HG03039 (cell line): ENCODE results near the gene DSG3.
A peak's percentile ranks its signal among the peaks of the same experiment; 100 is the strongest.

Experiments
- ATAC-seq: cut with Tn5 transposase; IDR thresholded peaks from one replicate; pipeline ENCODE4 v1.9.1; 2021; ENCODE audit warnings: mild to moderate bottlenecking, moderate library complexity; ENCODE audit not compliant: unreplicated experiment

The DSG3 gene, protein sequence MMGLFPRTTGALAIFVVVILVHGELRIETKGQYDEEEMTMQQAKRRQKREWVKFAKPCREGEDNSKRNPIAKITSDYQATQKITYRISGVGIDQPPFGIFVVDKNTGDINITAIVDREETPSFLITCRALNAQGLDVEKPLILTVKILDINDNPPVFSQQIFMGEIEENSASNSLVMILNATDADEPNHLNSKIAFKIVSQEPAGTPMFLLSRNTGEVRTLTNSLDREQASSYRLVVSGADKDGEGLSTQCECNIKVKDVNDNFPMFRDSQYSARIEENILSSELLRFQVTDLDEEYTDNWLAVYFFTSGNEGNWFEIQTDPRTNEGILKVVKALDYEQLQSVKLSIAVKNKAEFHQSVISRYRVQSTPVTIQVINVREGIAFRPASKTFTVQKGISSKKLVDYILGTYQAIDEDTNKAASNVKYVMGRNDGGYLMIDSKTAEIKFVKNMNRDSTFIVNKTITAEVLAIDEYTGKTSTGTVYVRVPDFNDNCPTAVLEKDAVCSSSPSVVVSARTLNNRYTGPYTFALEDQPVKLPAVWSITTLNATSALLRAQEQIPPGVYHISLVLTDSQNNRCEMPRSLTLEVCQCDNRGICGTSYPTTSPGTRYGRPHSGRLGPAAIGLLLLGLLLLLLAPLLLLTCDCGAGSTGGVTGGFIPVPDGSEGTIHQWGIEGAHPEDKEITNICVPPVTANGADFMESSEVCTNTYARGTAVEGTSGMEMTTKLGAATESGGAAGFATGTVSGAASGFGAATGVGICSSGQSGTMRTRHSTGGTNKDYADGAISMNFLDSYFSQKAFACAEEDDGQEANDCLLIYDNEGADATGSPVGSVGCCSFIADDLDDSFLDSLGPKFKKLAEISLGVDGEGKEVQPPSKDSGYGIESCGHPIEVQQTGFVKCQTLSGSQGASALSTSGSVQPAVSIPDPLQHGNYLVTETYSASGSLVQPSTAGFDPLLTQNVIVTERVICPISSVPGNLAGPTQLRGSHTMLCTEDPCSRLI

DNA sequence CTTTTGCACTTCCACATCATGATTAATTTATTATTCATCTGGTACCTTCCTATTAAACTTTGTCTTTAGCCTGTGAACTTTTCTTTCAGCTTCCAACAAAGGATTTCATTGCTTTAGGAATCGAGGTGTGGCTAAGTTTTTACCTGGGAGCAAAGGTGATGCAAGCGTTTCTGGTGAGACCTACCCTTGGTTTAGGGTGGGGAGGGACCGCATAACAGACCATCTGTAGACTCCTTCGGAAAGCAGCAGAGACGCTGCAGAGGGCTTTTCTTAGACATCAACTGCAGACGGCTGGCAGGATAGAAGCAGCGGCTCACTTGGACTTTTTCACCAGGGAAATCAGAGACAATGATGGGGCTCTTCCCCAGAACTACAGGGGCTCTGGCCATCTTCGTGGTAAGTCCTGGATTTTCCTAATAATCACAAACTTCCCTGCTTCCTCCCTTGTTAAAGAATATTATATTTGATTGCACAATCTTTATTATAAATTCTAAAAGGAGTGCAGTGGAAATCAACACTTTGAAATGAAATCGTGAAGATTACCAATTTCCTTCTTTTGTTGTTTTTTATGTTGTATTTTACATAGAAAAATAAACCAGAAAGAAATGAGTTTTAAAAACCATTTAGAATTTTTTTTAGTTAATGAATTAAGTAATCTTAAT, at the start of gene DSG3:
Gene DSG3, plus strand, starts transcription at position 212 of the 662 bp plus-strand sequence. Its CDS starts 137 bp downstream, at position 349.
- no peak for ATAC-seq

DNA sequence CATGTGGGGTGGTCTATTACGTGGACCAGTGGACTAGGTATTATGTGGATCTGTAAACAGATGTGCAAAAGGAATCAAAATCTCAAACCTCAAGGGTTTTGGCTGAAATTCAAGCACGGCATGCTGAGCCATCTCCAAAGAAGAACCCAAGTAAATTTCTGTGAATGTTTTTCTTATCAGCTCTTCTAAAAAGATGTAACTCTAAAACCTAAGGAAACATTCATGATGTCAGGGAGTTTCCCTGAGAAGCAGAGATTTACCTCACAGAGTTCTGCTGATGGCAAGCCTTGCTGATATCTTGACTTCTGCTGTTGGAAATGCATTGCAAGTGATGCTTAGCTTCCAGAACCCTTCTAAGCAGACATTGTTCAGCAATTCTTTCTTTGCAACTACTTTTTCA, 49.4 kb upstream of the DSG3 start:
- no peak for ATAC-seq

DNA sequence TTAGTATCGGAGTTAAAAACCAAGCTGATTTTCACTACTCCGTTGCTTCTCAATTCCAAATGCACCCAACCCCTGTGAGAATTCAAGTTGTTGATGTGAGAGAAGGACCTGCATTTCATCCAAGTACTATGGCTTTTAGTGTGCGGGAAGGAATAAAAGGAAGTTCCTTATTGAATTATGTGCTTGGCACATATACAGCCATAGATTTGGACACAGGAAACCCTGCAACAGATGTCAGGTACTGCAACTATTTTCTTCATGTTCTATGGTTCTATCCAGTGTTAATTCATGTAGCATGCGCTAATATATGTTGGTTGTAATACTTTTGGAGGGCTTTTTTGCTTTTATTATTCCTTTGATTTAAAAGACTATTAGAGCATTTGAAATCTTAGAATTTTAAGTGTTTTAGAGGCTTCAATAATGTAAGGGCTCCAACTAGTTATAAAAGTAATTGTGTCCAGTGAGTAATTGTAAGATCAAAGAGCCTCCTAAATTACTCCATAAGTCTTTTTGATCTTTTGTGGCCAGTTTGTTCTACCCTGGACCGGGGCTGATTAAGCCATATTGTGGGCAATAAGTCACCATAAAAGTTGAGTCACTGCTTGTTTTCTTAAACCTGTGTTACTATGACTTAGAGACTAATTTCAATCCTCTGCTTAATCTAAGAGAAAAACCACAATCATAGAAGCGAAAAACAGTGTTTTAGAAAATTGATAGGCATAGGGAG, 48.1 kb upstream of the DSG3 start:
- ATAC-seq: no peak

DNA sequence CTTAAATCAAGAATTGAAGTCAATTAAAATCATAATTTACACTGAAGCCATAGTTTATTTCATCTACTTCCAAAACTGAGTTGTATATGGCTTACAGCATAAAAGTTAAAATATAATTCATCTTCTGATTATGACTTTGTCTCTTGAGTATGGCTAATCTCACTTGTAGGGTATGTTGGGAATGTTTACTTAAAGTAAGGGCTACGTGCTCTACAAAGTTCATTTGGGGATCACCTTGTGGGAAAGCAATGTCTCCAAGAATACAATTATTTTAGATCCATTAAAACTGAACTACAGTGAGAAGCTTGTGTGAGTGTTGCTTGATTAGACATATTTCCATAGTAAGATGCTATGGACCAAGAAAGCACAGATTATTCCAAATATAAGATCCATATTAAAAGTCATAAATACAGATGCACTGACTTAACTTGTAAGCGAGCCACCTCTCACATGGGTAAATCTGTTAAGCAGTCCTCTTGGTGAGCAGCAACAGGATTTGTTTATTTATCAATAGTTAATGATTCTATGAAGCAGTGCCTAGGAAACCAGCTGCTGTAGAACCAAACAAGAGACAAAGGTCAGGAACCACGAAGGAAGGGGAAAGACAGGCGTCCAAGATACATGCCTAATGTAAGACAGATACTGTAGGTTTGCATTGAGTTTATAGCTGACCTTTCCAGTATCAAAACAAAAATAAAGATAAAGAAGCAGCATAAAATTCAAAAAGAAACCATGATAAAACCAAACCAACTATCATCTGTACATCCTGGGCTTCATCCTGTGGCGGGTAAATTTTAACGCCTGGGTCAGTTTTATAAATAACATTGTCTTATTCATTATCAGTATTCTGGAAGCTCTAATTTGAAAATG, 46.1 kb upstream of the DSG3 start:
- no peak for ATAC-seq

DNA sequence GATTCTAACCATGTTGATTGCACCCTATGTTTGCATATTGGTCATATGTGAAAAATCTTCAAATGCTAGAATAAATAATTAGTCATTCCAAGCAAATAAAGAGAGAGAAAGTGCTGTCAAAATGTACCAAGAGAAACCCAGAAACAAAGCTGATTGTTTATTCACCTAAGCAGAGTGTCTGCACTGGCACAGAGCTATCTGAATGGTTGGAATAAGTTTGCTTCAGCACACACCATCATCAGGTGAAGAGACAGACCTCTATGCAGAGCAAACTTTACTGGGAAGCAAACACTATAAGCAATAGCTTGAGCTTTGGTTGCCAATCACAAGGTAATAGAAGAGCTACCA, 45.5 kb upstream of the DSG3 start:
- no peak for ATAC-seq

DNA sequence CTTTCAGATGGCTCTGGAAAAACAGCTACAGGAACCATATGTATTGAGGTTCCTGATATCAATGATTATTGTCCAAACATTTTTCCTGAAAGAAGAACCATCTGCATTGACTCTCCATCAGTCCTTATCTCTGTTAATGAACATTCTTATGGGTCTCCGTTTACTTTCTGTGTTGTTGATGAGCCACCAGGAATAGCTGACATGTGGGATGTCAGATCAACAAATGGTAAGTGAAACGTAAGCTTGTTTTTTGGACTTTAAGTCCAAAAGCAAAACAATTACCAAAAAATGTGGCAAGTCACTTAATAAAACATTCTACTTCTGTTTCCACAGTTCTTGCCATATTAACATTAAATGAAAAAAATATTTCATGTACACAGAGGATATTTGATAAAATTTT, 44.1 kb upstream of the DSG3 start:
- ATAC-seq: no peak

DNA sequence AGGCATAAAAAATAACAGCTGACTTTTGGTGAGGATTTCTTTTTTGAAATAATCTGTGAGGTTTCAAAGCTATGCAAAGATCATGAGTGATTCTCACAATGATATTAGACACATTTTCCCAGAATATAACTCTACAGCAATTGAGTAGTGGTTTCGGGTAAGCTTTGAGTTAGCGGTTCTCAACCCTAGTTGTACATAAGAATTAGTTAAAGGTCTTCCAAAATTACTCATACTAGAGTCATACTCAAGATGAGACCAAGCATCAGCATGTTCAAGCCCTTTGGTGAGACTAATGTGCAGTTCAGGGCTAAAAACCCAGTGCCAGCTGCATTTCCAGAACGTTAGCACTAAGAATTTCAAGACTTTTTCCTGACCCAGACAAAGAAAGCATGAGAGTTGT, 39.9 kb upstream of the DSG3 start:
- no peak for ATAC-seq

DNA sequence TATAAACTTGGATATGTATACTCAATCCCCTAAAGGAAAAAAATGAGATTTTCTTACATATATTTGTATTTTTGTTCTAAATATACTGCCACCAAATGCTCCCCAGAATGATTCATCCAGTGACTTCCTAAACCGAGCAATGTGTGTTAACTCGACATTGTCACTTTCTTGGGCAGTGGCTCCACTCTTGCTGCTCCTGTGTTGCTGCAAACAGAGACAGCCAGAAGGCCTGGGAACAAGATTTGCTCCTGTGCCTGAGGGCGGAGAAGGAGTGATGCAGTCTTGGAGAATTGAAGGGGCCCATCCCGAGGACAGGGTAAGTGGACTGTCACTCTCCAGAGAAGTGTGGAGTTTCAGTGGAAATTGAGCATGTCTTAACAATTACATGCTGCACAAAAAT, 38.3 kb upstream of the DSG3 start:
- ATAC-seq: no peak

DNA sequence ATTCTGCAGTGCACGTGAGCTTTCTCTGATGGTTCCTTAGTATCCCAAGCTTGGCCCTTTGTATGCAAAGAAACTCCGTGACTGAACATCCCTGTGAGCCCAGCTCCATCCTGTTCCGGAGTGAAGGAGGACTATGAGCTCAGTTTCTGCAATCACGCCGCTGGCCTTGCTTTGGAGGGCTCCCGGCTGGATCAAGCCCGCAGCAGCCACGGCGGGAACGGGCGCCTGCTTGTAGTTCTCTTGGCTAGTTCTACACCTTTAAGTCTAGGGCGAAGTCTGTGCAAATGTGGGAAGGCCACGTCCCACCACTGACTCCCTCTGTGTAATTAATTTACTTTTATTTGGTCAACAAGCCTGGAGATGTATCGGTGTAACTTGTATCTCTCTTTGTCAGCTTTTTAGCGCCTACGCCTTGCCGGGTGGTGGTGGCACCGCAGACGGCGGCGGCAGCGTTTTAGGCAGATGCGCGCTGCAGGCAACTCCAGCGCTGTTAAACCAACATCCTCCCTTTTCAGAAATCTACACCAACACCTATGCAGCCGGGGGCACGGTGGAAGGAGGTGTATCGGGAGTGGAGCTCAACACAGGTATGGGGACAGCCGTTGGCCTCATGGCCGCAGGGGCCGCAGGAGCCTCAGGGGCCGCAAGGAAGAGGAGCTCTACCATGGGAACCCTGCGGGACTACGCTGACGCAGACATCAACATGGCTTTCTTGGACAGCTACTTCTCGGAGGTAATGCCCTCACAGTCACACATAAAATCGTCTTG, 36.6 kb upstream of the DSG3 start:
- ATAC-seq: no peak

DNA sequence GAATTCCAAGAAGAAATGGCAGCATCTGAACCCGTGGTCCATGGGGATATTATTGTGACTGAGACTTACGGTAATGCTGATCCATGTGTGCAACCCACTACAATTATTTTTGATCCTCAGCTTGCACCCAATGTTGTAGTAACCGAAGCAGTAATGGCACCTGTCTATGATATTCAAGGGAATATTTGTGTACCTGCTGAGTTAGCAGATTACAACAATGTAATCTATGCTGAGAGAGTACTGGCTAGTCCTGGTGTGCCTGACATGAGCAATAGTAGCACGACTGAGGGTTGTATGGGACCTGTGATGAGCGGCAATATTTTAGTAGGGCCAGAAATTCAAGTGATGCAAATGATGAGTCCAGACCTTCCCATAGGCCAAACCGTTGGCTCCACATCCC, 34.4 kb upstream of the DSG3 start:
- ATAC-seq: no peak

DNA sequence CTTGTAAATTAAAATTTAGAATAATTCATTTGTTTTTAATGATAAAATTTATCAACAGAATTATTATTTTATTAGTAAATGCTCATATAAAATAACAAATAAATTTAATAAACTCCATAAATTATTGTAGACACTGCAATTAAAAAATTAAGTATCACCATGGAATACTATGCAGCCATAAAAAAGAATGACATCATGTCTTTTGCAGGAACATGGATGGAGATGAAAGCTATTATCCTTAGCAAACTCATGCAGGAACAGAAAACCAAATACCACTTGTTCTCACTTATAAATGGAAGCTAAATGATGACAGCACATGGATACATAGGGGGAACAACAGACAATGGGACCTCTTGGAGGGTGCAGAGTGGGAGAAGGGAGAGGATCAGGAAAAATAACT, 29.7 kb upstream of the DSG3 start:
- no peak for ATAC-seq

DNA sequence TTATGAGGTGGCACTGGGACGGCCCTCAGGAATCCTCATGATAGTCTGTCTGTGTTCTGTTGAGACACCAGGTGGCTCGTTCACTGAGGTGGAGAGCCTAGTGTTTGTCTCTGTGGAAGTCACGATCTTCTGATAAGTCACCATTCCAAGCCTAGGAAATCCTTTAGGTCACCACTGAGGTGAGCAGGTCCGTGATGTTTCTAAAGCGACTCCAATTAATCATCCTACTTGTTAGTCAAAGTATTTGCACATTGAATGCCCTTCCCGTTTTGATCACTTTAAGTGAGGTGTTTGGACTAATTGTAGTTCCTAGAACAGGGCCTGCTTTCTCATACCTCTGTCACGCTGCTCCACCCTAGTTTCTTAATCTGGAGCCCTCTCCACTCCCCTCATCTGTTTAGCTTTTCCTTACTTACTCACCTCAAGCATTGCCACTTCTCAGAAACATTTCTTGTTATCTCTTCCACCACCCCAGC, 28.0 kb upstream of the DSG3 start:
- no peak for ATAC-seq

DNA sequence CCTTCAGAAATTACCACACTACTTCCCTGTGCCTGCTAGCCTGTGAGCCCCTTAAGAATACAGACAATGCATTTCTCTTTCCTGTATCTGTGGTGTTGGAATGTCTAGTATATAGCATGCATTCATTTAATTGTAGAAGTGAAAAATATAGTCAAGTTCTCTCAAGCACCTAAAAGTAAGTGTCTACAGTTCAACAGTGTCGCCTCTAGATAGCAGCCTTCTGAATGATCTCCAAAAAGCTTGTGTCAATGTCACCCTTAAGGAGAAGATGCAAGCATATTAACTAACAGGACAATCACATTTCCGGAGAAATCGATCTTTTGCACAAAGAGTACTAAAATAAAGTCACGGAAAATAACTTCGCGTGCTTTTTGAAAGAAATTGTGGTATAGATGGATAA, 27.5 kb upstream of the DSG3 start:
- ATAC-seq: no peak

DNA sequence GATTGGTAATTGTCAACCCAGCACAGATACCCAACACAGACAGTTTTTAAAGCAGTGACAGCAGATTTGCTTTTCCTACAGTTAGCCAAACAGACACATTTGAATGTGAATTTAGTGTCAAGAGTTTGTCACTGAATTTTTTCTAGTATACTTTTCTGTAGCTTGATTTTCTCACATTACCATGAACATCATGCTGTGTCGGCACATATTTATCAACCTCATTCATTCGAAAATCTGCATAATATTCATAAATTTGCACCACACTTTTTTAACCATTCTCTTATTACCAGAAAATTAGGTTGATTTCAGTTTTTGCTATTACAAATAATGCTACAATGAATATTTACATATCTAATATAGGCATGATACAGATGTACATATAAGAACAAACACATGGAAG, 27.0 kb upstream of the DSG3 start:
- no peak for ATAC-seq

DNA sequence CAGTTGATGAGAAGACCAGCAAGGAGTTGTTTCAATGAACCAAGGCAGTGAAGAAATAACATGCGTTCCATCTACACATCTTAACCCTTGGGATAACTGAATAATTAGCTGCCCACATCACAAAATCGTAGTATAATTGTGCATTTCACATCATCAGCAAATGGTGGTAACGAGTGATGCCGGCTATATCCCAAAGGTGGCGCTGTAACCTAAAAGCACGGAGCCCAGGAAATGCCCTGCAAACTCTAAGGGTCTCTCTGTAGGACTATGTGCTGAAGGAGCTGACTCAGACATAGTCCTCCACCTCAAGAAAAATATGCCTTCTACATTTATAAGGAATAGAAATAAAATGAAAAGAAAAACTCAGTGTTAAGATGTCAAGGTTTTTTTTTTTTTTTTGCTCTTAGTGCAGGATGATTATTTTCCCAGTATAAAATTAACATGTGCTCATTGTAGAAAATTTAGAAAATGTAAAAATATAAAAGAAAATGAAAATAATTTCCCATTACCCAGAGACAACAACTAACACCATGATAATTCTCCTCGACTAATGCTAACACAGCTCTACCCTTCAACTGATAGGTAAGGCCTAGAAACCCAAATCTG, 23.1 kb upstream of the DSG3 start:
- ATAC-seq: peak; percentile 79

DNA sequence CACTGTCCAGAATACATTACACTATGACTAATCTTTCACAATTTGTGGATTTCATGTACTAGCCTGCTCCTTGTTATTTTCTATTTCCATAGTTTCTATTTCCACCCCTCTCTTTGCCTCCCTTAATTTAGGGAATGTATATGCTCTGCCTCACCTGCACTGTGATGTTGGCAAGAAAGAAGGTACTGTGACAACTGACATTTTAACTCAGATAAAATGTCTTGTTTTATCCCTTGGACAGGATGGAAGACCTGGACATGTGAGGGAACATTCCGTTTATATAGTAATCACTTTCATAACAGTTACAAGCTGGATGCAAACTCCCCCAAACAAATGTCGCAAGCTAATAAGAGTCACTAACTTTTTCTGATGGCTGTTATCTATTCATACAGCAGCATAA, 21.5 kb upstream of the DSG3 start:
- ATAC-seq: no peak

DNA sequence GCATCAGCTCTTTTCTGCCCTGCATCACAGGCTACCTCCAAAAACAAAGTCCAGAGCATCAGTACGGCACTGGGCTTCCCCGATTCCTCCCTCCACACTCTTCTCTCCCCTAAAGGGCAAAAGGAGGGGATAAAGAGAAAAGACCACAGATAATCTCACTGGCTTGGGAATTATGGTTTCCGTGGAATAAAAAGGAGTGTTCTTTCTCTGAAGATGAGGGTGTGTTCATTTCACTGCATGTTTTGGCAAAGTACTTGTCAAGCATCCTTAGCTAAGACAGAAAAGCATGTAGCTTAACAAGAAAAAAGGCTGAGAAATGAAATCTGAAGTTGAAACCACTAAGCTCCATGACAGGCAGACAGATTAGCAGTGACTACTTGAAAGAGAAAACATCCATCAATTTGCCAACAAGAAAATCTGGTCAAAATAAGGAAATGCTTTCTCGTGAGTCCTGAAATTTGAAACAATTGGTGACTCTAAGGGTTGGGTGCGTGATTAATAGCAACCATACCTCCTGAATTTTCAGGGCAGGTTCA, 20.6 kb upstream of the DSG3 start:
- no peak for ATAC-seq

DNA sequence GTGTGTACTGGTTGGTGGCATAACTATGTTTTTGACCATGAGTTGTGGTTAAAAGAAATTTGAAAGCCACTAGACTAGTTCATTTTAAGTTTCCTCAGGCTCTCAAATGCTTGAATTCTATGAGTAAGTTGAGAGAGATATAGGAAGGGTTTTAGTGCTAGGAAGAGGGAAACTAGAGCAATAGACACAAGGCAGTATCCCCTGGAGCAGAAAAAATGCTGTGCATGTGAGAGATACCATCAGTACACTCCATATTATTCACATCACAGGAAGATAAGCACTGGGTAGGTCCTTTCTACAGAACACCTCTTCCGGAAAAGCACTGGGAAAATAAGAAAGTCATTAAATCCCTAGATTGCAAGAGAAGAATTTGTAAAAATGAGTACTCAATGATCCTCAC, 19.3 kb upstream of the DSG3 start:
- ATAC-seq: no peak
